CD8-positive, alpha-beta memory T cell (primary cell): ENCODE measurements around the gene PLXNA3. TPM values are rescaled to one million over a fixed set of nuclear protein-coding genes. Genes with fewer than 3 reads are reported as not detected.

Experiments used
- CTCF ChIA-PET: fragments of 350-600 bp; sonication (Branson Sonifier 250); formaldehyde crosslinking; loops from one replicate; lab custom pipeline; 2021; ENCODE audit warnings: antibody characterized with exemption; lab: Charles Lee
- POLR2A ChIA-PET: fragments of 350-600 bp; sonication (Branson Sonifier 250); formaldehyde crosslinking; loops from one replicate; lab custom pipeline; 2021; ENCODE audit warnings: antibody characterized with exemption; lab: Charles Lee
- DNase-seq, 5 donors: peaks; one replicate each; pipeline versions ENCODE4 v3.0.0 to v3.0.0-alpha.2; 2020 to 2022; ENCODE audit warnings: mixed read lengths in 1 of 5
- H3K27ac ChIP-seq: one replicate; pipeline ENCODE4 v1.7.0; 2013; ENCODE audit warnings: low read depth, mild to moderate bottlenecking, low read length, moderate library complexity
- H3K27me3 ChIP-seq: 2 replicates; pipeline ENCODE4 v1.7.0; 2013; ENCODE audit warnings: low read length, mild to moderate bottlenecking; ENCODE audit not compliant: insufficient read depth, poor library complexity, severe bottlenecking
- H3K36me3 ChIP-seq: 2 replicates; pipeline ENCODE4 v1.7.0; 2013; ENCODE audit warnings: mild to moderate bottlenecking, low read length, moderate library complexity; ENCODE audit not compliant: insufficient read depth
- H3K4me1 ChIP-seq: 2 replicates; pipeline ENCODE4 v1.7.0; 2013; ENCODE audit warnings: mild to moderate bottlenecking, low read length, moderate library complexity; ENCODE audit not compliant: insufficient read depth
- H3K4me3 ChIP-seq: 2 replicates; pipeline ENCODE4 v1.7.0; 2013; ENCODE audit warnings: mild to moderate bottlenecking, low read length
- H3K9me3 ChIP-seq: 2 replicates; pipeline ENCODE4 v1.7.0; 2013; ENCODE audit warnings: mild to moderate bottlenecking, low read length
- H3K27ac Mint-ChIP-seq, 8 donors: one replicate each; pipeline ENCODE4 v1.8.0; 2020 to 2021; ENCODE audit warnings: mixed read lengths in 8 of 8, mild to moderate bottlenecking in 6 of 8, inconsistent platforms in 3 of 8, moderate library complexity in 3 of 8
- H3K27me3 Mint-ChIP-seq, 2 donors: one replicate each; pipeline ENCODE4 v1.8.0; 2020 to 2021; ENCODE audit warnings: mixed read lengths in 2 of 2, mild to moderate bottlenecking in 1 of 2, moderate library complexity in 1 of 2
- H3K36me3 Mint-ChIP-seq, 3 donors: one replicate each; pipeline ENCODE4 v1.8.0; 2020 to 2021; ENCODE audit warnings: mixed read lengths in 3 of 3, inconsistent platforms in 1 of 3, mild to moderate bottlenecking in 1 of 3
- H3K4me1 Mint-ChIP-seq, 3 donors: one replicate each; pipeline ENCODE4 v1.8.0; 2020 to 2021; ENCODE audit warnings: mixed read lengths in 3 of 3, inconsistent platforms in 1 of 3, mild to moderate bottlenecking in 1 of 3
- H3K4me3 Mint-ChIP-seq, 7 donors: one replicate each; pipeline ENCODE4 v1.8.0; 2020 to 2021; ENCODE audit warnings: mixed read lengths in 7 of 7, mild to moderate bottlenecking in 6 of 7, moderate library complexity in 4 of 7, inconsistent platforms in 2 of 7
- H3K9me3 Mint-ChIP-seq, 5 donors: one replicate each; pipeline ENCODE4 v1.8.0; 2020 to 2022; ENCODE audit warnings: mixed read lengths in 5 of 5, mild to moderate bottlenecking in 3 of 5, moderate library complexity in 2 of 5, inconsistent platforms in 1 of 5
- polyA plus RNA-seq: library from polyadenylated mRNA; unstranded; fragments of 300-500 nt; fragmentation: Illumina TruSeq; gene quantifications from one replicate; pipeline ENCODE4 v1.2.3, GENCODE V29; 2021
- total RNA-seq, 2 experiments: library from RNA; stranded (reverse); gene quantifications; one replicate each; pipeline ENCODE4 v1.2.3, GENCODE V29; 2021

PLXNA3 gene
- total RNA-seq (10 to 100 TPM; 34.1 to 39.2 TPM), polyA plus RNA-seq (0.79 TPM)

- no peaks in the 10 kb centered on the region for H3K9me3 ChIP-seq
- Mint-ChIP-seq H3K27me3 (peaks cover 0 to 5% of the 10 kb centered on the region in 2 donors), H3K9me3 (no peaks in the 10 kb centered on the region), H3K4me3 (peak within 1 kb of the TSS; percentile 88 to 95 (median 92)), H3K36me3 (peaks cover 0 to 25% (median 2%) of the 10 kb centered on the region in 3 donors), H3K4me1 (peaks cover 14 to 34% (median 18%) of the 10 kb centered on the region in 3 donors), H3K27ac (peak within 1 kb of the TSS; percentile 88 to 98 (median 94))
- ChIA-PET POLR2A (interaction anchor here (0.6 to 1.4 kb wide), 6 partner anchors 14 to 30 kb away, joined by 3 to 4 read pairs (median 3); partner anchors contain the start of gene FAM50A), CTCF (interaction anchor here (1.2 to 1.4 kb wide), 3 partner anchors 27 to 60 kb away, joined by 3 to 4 read pairs (median 3); partner anchors contain the start of gene RPL10)
- H3K4me3 ChIP-seq: peak within 1 kb of the TSS; percentile 55
- H3K36me3 ChIP-seq: no peaks in the 10 kb centered on the region
- H3K4me1 ChIP-seq: peaks cover 5% of the 10 kb centered on the region
- DNase-seq: peak; percentile 57 to 81 (median 73)
- H3K27me3 ChIP-seq: no peaks in the 10 kb centered on the region
- peak within 1 kb of the TSS; percentile 54 for H3K27ac ChIP-seq
These were observed at the start of gene PLXNA3 for GRCh38 chrX:154458116-154458953. PLXNA3 (plus strand) TSS chrX:154458281; CDS start chrX:154460184, 1,903 bp downstream.

- Histone ChIP-seq H3K27me3 (no peaks in the 10 kb centered on the region), H3K27ac (peak overlapping the region; percentile 24), H3K9me3 (no peaks in the 10 kb centered on the region), H3K4me1 (peaks cover 9% of the 10 kb centered on the region), H3K4me3 (no peak overlapping the region), H3K36me3 (no peaks in the 10 kb centered on the region)
- Mint-ChIP-seq H3K27me3 (peaks cover 0 to 7% of the 10 kb centered on the region in 2 donors), H3K4me3 (peak overlapping the region in 6 of 7 donors; percentile 12 to 71 (median 43)), H3K9me3 (no peaks in the 10 kb centered on the region), H3K36me3 (peaks cover 0 to 5% (median under 1%) of the 10 kb centered on the region in 3 donors), H3K27ac (peak overlapping the region in 4 of 8 donors; percentile 23 to 88 (median 72)), H3K4me1 (peaks cover 7 to 23% (median 10%) of the 10 kb centered on the region in 3 donors)
- CTCF ChIA-PET: no interaction called here
- POLR2A ChIA-PET: interaction anchor here (2.1 kb wide), 1 partner anchor 9 kb away, joined by 12 read pairs; the partner anchor contains the start of gene RPL10
- DNase-seq: no peak
These were observed 49.3 kb upstream of the PLXNA3 start for GRCh38 chrX:154408659-154409221.

- H3K4me3 ChIP-seq: no peak within 1 kb of the TSS
- peak in 1 of 5 donors; percentile 18 for DNase-seq
These were observed 48.7 kb upstream of the PLXNA3 start, which contains the start of gene DNASE1L1 for GRCh38 chrX:154409222-154409871. DNASE1L1 (minus strand) TSS chrX:154409254; CDS start chrX:154405568, 3,686 bp downstream.

GRCh38 chrX:154411981-154412340, 46.1 kb upstream of the PLXNA3 start:
- DNase-seq: peak in 4 of 5 donors; percentile 28 to 60 (median 41)
- peaks cover 0 to 9% (median 2%) of the 10 kb centered on the region in 3 donors for H3K36me3 Mint-ChIP-seq
- H3K4me3 ChIP-seq: peak overlapping the region; percentile 59
- H3K27ac Mint-ChIP-seq: peak overlapping the region; percentile 51 to 93 (median 84)
- H3K9me3 ChIP-seq: no peaks in the 10 kb centered on the region
- CTCF ChIA-PET: interaction anchor here (0.8 to 2.7 kb wide), 3 partner anchors 14 to 115 kb away, joined by 3 to 12 read pairs (median 5); partner anchors contain the start of genes ATP6AP1 and RPL10
- H3K4me1 Mint-ChIP-seq: peaks cover 7 to 23% (median 10%) of the 10 kb centered on the region in 3 donors
- POLR2A ChIA-PET: interaction anchor here (0.5 to 1.5 kb wide), 7 partner anchors 11 to 485 kb away, joined by 3 to 5 read pairs (median 4); no protein-coding TSS in a partner anchor
- no peaks in the 10 kb centered on the region for H3K27me3 ChIP-seq
- H3K27me3 Mint-ChIP-seq: peaks cover 0 to 5% of the 10 kb centered on the region in 2 donors
- peak overlapping the region; percentile 74 to 93 (median 79) for H3K4me3 Mint-ChIP-seq
- H3K36me3 ChIP-seq: no peaks in the 10 kb centered on the region
- H3K9me3 Mint-ChIP-seq: no peaks in the 10 kb centered on the region
- peak overlapping the region; percentile 59 for H3K27ac ChIP-seq
- H3K4me1 ChIP-seq: peaks cover 9% of the 10 kb centered on the region

More at GRCh38 chrX:154409222-154409871, 48.7 kb upstream of the PLXNA3 start, which contains the start of gene DNASE1L1:
- POLR2A ChIA-PET: interaction anchor here (2.1 kb wide), 1 partner anchor 10 kb away, joined by 12 read pairs; the partner anchor contains the start of gene RPL10
- Mint-ChIP-seq H3K4me3 (peak within 1 kb of the TSS; percentile 27 to 71 (median 48)), H3K9me3 (no peaks in the 10 kb centered on the region), H3K27ac (peak within 1 kb of the TSS in 6 of 8 donors; percentile 23 to 88 (median 48)), H3K36me3 (peaks cover 0 to 5% (median 2%) of the 10 kb centered on the region in 3 donors), H3K27me3 (peaks cover 0 to 9% of the 10 kb centered on the region in 2 donors), H3K4me1 (peaks cover 7 to 23% (median 10%) of the 10 kb centered on the region in 3 donors)
- no peaks in the 10 kb centered on the region for H3K9me3 ChIP-seq
- no peaks in the 10 kb centered on the region for H3K27me3 ChIP-seq
- CTCF ChIA-PET: interaction anchor here (1.3 to 1.6 kb wide), 2 partner anchors 9 to 133 kb away, joined by 3 to 4 read pairs; no protein-coding TSS in a partner anchor
- H3K36me3 ChIP-seq: no peaks in the 10 kb centered on the region
- peak within 1 kb of the TSS; percentile 51 for H3K27ac ChIP-seq
- H3K4me1 ChIP-seq: peaks cover 9% of the 10 kb centered on the region

GRCh38 chrX:154412468-154412867, 45.6 kb upstream of the PLXNA3 start:
- H3K9me3 Mint-ChIP-seq: no peaks in the 10 kb centered on the region
- peak overlapping the region; percentile 51 to 93 (median 84) for H3K27ac Mint-ChIP-seq

GRCh38 chrX:154413142-154413541, 44.9 kb upstream of the PLXNA3 start:
- no peak overlapping the region for H3K4me3 ChIP-seq
- H3K27ac ChIP-seq: no peak overlapping the region
- DNase-seq: no peak
- H3K27ac Mint-ChIP-seq: peak overlapping the region in 6 of 8 donors; percentile 36 to 93 (median 84)
- ChIA-PET CTCF (interaction anchor here (1.3 to 1.5 kb wide), 2 partner anchors 13 to 15 kb away, joined by 3 to 5 read pairs; partner anchors contain the start of gene ATP6AP1), POLR2A (interaction anchor here (1.2 kb wide), 1 partner anchor 22 kb away, joined by 3 read pairs; no protein-coding TSS in a partner anchor)
- peaks cover 0 to 5% of the 10 kb centered on the region in 2 donors for H3K27me3 Mint-ChIP-seq
- peaks cover 7 to 23% (median 10%) of the 10 kb centered on the region in 3 donors for H3K4me1 Mint-ChIP-seq
- H3K36me3 Mint-ChIP-seq: peaks cover 0 to 9% (median 2%) of the 10 kb centered on the region in 3 donors
- H3K9me3 ChIP-seq: no peaks in the 10 kb centered on the region
- H3K27me3 ChIP-seq: no peaks in the 10 kb centered on the region
- no peaks in the 10 kb centered on the region for H3K36me3 ChIP-seq
- peaks cover 9% of the 10 kb centered on the region for H3K4me1 ChIP-seq
- peak overlapping the region in 3 of 7 donors; percentile 78 to 85 (median 79) for H3K4me3 Mint-ChIP-seq
- H3K9me3 Mint-ChIP-seq: no peaks in the 10 kb centered on the region

More at GRCh38 chrX:154412468-154412867, 45.6 kb upstream of the PLXNA3 start:
- peaks cover 9% of the 10 kb centered on the region for H3K4me1 ChIP-seq
- H3K4me1 Mint-ChIP-seq: peaks cover 7 to 23% (median 10%) of the 10 kb centered on the region in 3 donors
- H3K27ac ChIP-seq: peak overlapping the region; percentile 59
- CTCF ChIA-PET: interaction anchor here (1.3 to 2.7 kb wide), 3 partner anchors 13 to 16 kb away, joined by 3 to 12 read pairs (median 5); partner anchors contain the start of genes ATP6AP1 and RPL10
- peak in 3 of 5 donors; percentile 14 to 24 (median 14) for DNase-seq
- peaks cover 0 to 9% (median 2%) of the 10 kb centered on the region in 3 donors for H3K36me3 Mint-ChIP-seq
- peak overlapping the region; percentile 59 for H3K4me3 ChIP-seq
- H3K27me3 ChIP-seq: no peaks in the 10 kb centered on the region
- POLR2A ChIA-PET: interaction anchor here (0.7 to 1.5 kb wide), 6 partner anchors 12 to 486 kb away, joined by 3 to 5 read pairs (median 4); no protein-coding TSS in a partner anchor
- H3K9me3 ChIP-seq: no peaks in the 10 kb centered on the region
- H3K36me3 ChIP-seq: no peaks in the 10 kb centered on the region
- peaks cover 0 to 5% of the 10 kb centered on the region in 2 donors for H3K27me3 Mint-ChIP-seq
- peak overlapping the region; percentile 74 to 93 (median 79) for H3K4me3 Mint-ChIP-seq
